Ureter (tissue), 1 donor: ENCODE data around the gene BASP1. TPM values are rescaled to one million over a fixed set of nuclear protein-coding genes. Genes with fewer than 3 reads are reported as not detected.
A peak's percentile ranks its signal among the peaks of the same experiment; 100 is the strongest.

Source experiments
- DNase-seq: peaks from one replicate; pipeline ENCODE4 v3.0.0-alpha.2; 2020; ENCODE audit warnings: low spot score
- total RNA-seq: library from RNA; stranded (reverse); gene quantifications from one replicate; pipeline ENCODE4 v1.2.4, GENCODE V29; 2023
- donor health status: DM: yes; HTN: yes; CAD: no.

The BASP1 gene
- total RNA-seq, result 77.8 TPM

- peak; percentile 90 for DNase-seq
Observed at GRCh38 chr5:17217493-17218352, at the start of gene BASP1. BASP1 (plus strand) TSS chr5:17217631; CDS start chr5:17275217, 57,586 bp downstream.

GRCh38 chr5:17169507-17169906, 47.9 kb upstream of the BASP1 start:
- no peak for DNase-seq

- DNase-seq, result no peak
Observed at GRCh38 chr5:17172791-17173190, 44.6 kb upstream of the BASP1 start.

GRCh38 chr5:17174965-17175364, 42.5 kb upstream of the BASP1 start:
- no peak for DNase-seq

- no peak for DNase-seq
Observed at GRCh38 chr5:17177501-17178372, 39.7 kb upstream of the BASP1 start.

- DNase-seq, result no peak
Observed at GRCh38 chr5:17178373-17178675, 39.1 kb upstream of the BASP1 start.

- DNase-seq, result no peak
Observed at GRCh38 chr5:17180330-17180843, 37.0 kb upstream of the BASP1 start.

GRCh38 chr5:17180864-17181723, 36.3 kb upstream of the BASP1 start:
- no peak for DNase-seq

GRCh38 chr5:17182494-17182893, 34.9 kb upstream of the BASP1 start:
- no peak for DNase-seq

GRCh38 chr5:17182981-17183380, 34.5 kb upstream of the BASP1 start:
- DNase-seq, result no peak

- DNase-seq, result no peak
Observed at GRCh38 chr5:17183831-17184230, 33.6 kb upstream of the BASP1 start.

GRCh38 chr5:17184588-17184987, 32.8 kb upstream of the BASP1 start:
- DNase-seq, result no peak

GRCh38 chr5:17185349-17185748, 32.1 kb upstream of the BASP1 start:
- no peak for DNase-seq

- no peak for DNase-seq
Observed at GRCh38 chr5:17185773-17186172, 31.7 kb upstream of the BASP1 start.

- DNase-seq, result no peak
Observed at GRCh38 chr5:17186256-17186655, 31.2 kb upstream of the BASP1 start.

GRCh38 chr5:17187011-17187785, 30.2 kb upstream of the BASP1 start:
- no peak for DNase-seq

- DNase-seq, result no peak
Observed at GRCh38 chr5:17187786-17188170, 29.7 kb upstream of the BASP1 start.

GRCh38 chr5:17189381-17190036, 27.9 kb upstream of the BASP1 start:
- DNase-seq, result peak; percentile 62

GRCh38 chr5:17190242-17190778, 27.1 kb upstream of the BASP1 start:
- no peak for DNase-seq

- DNase-seq, result no peak
Observed at GRCh38 chr5:17190799-17191391, 26.5 kb upstream of the BASP1 start.
